ENCODE measurements around the gene BPIFB6.

Gene BPIFB6

GRCh38 chr20:32984631-32985354 lies 46.7 kb upstream of the BPIFB6 start:
- TF ChIP-seq SIN3A (IDR thresholded peaks at IDR 0.05; ENCODE audit: borderline replicate concordance, insufficient read depth, low read length) (no peak), REST (IDR thresholded peaks at IDR 0.05; ENCODE audit: insufficient read depth in 1 of 2, low read depth in 2 of 2, low read length in 2 of 2) (no peak), FOXP2 (optimal IDR thresholded peaks at IDR 0.05; ENCODE audit: borderline replicate concordance, extremely low read depth, extremely low read length, insufficient read depth) (no peak), POLR2AphosphoS5 (IDR thresholded peaks at IDR 0.05; ENCODE audit: low read depth, low read length) (no peak), TAF1 (IDR thresholded peaks at IDR 0.05; ENCODE audit: borderline replicate concordance, insufficient read depth, low read length) (no peak)

GRCh38 chr20:32985596-32985995 lies 45.9 kb upstream of the BPIFB6 start:
- TF ChIP-seq SIN3A (IDR thresholded peaks at IDR 0.05; ENCODE audit: borderline replicate concordance, insufficient read depth, low read length) (no peak), REST (IDR thresholded peaks at IDR 0.05; ENCODE audit: insufficient read depth in 1 of 2, low read depth in 2 of 2, low read length in 2 of 2) (no peak), TAF1 (IDR thresholded peaks at IDR 0.05; ENCODE audit: borderline replicate concordance, insufficient read depth, low read length) (no peak), POLR2AphosphoS5 (IDR thresholded peaks at IDR 0.05; ENCODE audit: low read depth, low read length) (no peak), FOXP2 (optimal IDR thresholded peaks at IDR 0.05; ENCODE audit: borderline replicate concordance, extremely low read depth, extremely low read length, insufficient read depth) (no peak)

- TF ChIP-seq SIN3A (IDR thresholded peaks at IDR 0.05; ENCODE audit: borderline replicate concordance, insufficient read depth, low read length) (no peak), FOXP2 (optimal IDR thresholded peaks at IDR 0.05; ENCODE audit: borderline replicate concordance, extremely low read depth, extremely low read length, insufficient read depth) (no peak), REST (IDR thresholded peaks at IDR 0.05; ENCODE audit: insufficient read depth in 1 of 2, low read depth in 2 of 2, low read length in 2 of 2) (no peak), TAF1 (IDR thresholded peaks at IDR 0.05; ENCODE audit: borderline replicate concordance, insufficient read depth, low read length) (no peak)
Observed at GRCh38 chr20:32986331-32986966, 45.0 kb upstream of the BPIFB6 start.

GRCh38 chr20:32987044-32987825 lies 44.2 kb upstream of the BPIFB6 start:
- TF ChIP-seq TAF1 (IDR thresholded peaks at IDR 0.05; ENCODE audit: borderline replicate concordance, insufficient read depth, low read length) (no peak), SIN3A (IDR thresholded peaks at IDR 0.05; ENCODE audit: borderline replicate concordance, insufficient read depth, low read length) (no peak), REST (IDR thresholded peaks at IDR 0.05; ENCODE audit: insufficient read depth in 1 of 2, low read depth in 2 of 2, low read length in 2 of 2) (no peak), FOXP2 (optimal IDR thresholded peaks at IDR 0.05; ENCODE audit: borderline replicate concordance, extremely low read depth, extremely low read length, insufficient read depth) (no peak), POLR2AphosphoS5 (IDR thresholded peaks at IDR 0.05; ENCODE audit: low read depth, low read length) (no peak)

Data from PFSK-1 (cell line).